ENCODE measurements around the gene BBIP1. TPM values are rescaled to one million over a fixed set of nuclear protein-coding genes. Genes with fewer than 3 reads are reported as not detected.
"Not testable (repeated sequence)": the region's sequence is repeated elsewhere in the genome, so short reads cannot be mapped to it uniquely, and the experiment has no call there.

BBIP1 gene
- total RNA-seq, 1 donor = 33.0 TPM

- Histone ChIP-seq H3K4me1 (ENCODE audit: insufficient read depth, low read length) (peaks cover 9% of the 10 kb centered on the region), H3K9me3 (ENCODE audit: low read depth, low read length) (no peaks in the 10 kb centered on the region), H3K4me3 (ENCODE audit: low read length) (no peak overlapping the region), H3K27me3 (ENCODE audit: insufficient read depth, low read length) (no peaks in the 10 kb centered on the region)
These were observed 25.9 kb upstream of the BBIP1 start for GRCh38 chr10:110944792-110945396.

GRCh38 chr10:110939419-110939818 lies 20.4 kb upstream of the BBIP1 start:
- Histone ChIP-seq H3K9me3 (ENCODE audit: low read depth, low read length) (no peaks in the 10 kb centered on the region), H3K27me3 (ENCODE audit: insufficient read depth, low read length) (no peaks in the 10 kb centered on the region), H3K4me1 (ENCODE audit: insufficient read depth, low read length) (no peaks in the 10 kb centered on the region), H3K4me3 (ENCODE audit: low read length) (no peak overlapping the region)

GRCh38 chr10:110936757-110937156 lies 17.8 kb upstream of the BBIP1 start:
- no peaks in the 10 kb centered on the region for H3K4me1 ChIP-seq (ENCODE audit: insufficient read depth, low read length)
- H3K27me3 ChIP-seq (ENCODE audit: insufficient read depth, low read length) = no peaks in the 10 kb centered on the region
- H3K4me3 ChIP-seq (ENCODE audit: low read length) = no peak overlapping the region
- H3K9me3 ChIP-seq (ENCODE audit: low read depth, low read length) = no peaks in the 10 kb centered on the region

- H3K4me1 ChIP-seq (ENCODE audit: insufficient read depth, low read length) = peaks cover 12% of the 10 kb centered on the region
- H3K9me3 ChIP-seq (ENCODE audit: low read depth, low read length) = no peaks in the 10 kb centered on the region
- no peak overlapping the region for H3K4me3 ChIP-seq (ENCODE audit: low read length)
- H3K27me3 ChIP-seq (ENCODE audit: insufficient read depth, low read length) = no peaks in the 10 kb centered on the region
These were observed 13.7 kb upstream of the BBIP1 start for GRCh38 chr10:110932505-110933180.

DNA sequence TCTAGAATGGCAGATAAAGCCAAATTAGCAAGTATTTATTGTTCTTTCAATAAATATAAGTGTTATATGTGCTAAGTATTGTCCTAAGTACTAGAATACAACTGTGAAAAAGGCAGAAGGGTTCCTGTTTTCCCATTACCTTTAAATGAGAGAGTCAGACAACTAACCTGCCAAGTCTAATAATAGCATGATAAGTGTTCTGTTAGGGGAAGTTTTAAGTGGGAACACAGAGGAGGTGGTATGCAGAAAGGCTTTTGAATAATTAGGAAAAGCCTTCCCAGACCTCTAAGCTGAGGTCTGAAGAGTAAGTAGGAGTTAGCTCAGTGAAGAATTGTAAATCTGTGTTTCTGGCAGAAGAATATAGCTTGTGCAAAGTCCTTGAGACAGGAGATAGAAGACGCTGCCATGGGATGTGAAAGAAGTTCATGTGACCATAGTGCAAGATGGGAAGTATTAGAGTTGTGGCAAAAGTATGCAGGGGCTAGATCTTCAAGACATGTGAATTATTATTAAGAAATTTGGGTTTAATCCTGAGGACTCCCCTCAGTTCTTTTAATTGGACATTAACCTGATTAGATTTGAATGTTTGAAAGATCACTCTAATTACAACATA lies 12.9 kb upstream of the BBIP1 start:
- Histone ChIP-seq H3K4me3 (ENCODE audit: low read length) (no peak overlapping the region), H3K4me1 (ENCODE audit: insufficient read depth, low read length) (peaks cover 12% of the 10 kb centered on the region), H3K9me3 (ENCODE audit: low read depth, low read length) (no peaks in the 10 kb centered on the region), H3K27me3 (ENCODE audit: insufficient read depth, low read length) (no peaks in the 10 kb centered on the region)

- peaks cover 23% of the 10 kb centered on the region for H3K4me1 ChIP-seq (ENCODE audit: insufficient read depth, low read length)
- no peak overlapping the region for H3K4me3 ChIP-seq (ENCODE audit: low read length)
- no peaks in the 10 kb centered on the region for H3K27me3 ChIP-seq (ENCODE audit: insufficient read depth, low read length)
- no peaks in the 10 kb centered on the region for H3K9me3 ChIP-seq (ENCODE audit: low read depth, low read length)
These were observed 8.5 kb upstream of the BBIP1 start for GRCh38 chr10:110927461-110927860.

- no peaks in the 10 kb centered on the region for H3K9me3 ChIP-seq (ENCODE audit: low read depth, low read length)
- peaks cover 19% of the 10 kb centered on the region for H3K4me1 ChIP-seq (ENCODE audit: insufficient read depth, low read length)
- H3K27me3 ChIP-seq (ENCODE audit: insufficient read depth, low read length) = no peaks in the 10 kb centered on the region
- H3K4me3 ChIP-seq (ENCODE audit: low read length) = no peak overlapping the region
These were observed 5.0 kb upstream of the BBIP1 start for GRCh38 chr10:110923856-110924493.

DNA sequence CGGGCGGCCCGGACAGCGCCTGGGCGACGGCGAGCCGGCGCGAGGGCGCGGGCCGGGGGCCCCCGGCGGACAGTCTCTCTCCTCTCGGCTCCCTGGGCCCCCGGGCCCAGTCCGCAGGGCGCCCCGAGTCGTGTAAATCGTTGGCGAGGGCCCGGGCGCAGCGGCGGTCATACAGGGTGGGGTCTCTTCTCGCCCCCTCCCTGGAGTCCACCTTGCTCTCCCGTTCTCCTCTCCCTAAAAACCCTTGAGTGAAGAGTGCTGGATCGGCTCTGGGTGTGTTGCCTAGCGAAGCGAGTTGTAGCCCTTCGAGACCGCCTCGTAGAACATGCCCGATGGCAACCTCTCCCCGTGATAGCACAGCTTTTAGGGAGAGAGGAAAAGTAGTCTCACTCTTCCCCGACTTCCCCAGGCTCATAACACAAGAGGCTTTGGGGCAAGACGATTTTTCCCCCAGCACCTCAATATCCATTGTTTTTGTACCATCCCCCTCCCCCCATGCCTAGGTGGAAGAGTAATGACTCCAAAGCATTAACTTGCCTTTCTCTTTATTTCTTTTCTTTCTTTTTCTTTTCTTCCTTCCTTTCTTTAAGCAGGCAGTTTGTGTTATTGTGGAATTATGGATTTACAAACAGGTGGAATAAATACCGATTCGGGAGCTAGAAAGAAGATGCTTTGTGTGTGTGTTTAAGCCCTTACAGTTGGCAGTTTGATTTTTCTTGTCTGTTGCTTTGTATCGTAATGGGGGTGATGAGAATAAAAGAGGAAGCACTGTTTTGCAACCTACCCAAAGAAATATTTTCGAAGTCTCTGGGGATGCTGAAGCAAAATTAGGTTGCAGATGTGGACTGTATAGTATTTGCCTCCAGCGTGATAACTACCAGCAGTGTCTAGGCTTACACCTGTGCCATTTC lies 1.2 kb upstream of the BBIP1 start:
- peak overlapping the region; percentile 80 for H3K4me3 ChIP-seq (ENCODE audit: low read length)
- H3K9me3 ChIP-seq (ENCODE audit: low read depth, low read length) = no peaks in the 10 kb centered on the region
- H3K27me3 ChIP-seq (ENCODE audit: insufficient read depth, low read length) = no peaks in the 10 kb centered on the region
- H3K4me1 ChIP-seq (ENCODE audit: insufficient read depth, low read length) = peaks cover 16% of the 10 kb centered on the region

DNA sequence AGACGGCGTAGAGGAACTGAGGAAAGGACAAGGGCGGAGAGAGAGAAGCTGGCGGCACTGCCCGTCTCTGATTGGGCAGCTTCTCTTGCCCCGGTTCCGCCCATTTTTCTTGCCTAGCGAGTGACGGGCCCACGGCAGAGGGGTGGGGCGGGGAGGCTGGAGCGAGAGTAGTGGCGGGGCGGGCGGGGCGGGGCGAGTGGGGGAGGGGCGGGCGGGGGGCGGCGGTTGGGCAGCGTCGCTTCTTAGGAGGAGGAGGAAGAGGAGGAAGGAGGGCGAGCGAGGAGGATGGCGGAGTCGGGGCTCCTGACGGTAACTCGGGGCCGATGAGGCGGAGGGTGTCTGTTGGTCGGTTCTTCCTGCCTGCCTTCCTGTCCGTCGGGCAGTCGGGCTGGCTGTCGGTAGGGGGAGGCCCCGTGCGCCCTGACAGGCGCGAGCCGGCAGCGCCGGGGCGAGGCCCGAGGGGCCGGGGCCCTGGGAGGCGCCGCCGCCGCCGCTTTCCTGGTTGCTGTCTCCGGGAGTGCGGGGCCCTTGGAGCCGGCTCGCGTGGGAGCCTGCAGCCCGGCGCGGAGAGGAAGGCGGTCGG lies 460 bp upstream of the BBIP1 start, which contains the start of gene SHOC2:
Gene SHOC2, plus strand, starts transcription at position 256 of the 583 bp plus-strand sequence. CDS start 44,755 bp downstream, outside the sequence.
- Histone ChIP-seq H3K4me1 (ENCODE audit: insufficient read depth, low read length) (peaks cover 12% of the 10 kb centered on the region), H3K9me3 (ENCODE audit: low read depth, low read length) (no peaks in the 10 kb centered on the region), H3K27me3 (ENCODE audit: insufficient read depth, low read length) (no peaks in the 10 kb centered on the region), H3K4me3 (ENCODE audit: low read length) (peak within 1 kb of the TSS; percentile 99)

GRCh38 chr10:110918269-110918642 lies 724 bp downstream of the BBIP1 start:
- Histone ChIP-seq H3K27me3 (ENCODE audit: insufficient read depth, low read length) (no peaks in the 10 kb centered on the region), H3K9me3 (ENCODE audit: low read depth, low read length) (no peaks in the 10 kb centered on the region), H3K4me3 (ENCODE audit: low read length) (peak overlapping the region; percentile 99), H3K4me1 (ENCODE audit: insufficient read depth, low read length) (peaks cover 10% of the 10 kb centered on the region)

GRCh38 chr10:110916554-110917346 lies 2.2 kb downstream of the BBIP1 start:
- peaks cover 10% of the 10 kb centered on the region for H3K4me1 ChIP-seq (ENCODE audit: insufficient read depth, low read length)
- no peaks in the 10 kb centered on the region for H3K27me3 ChIP-seq (ENCODE audit: insufficient read depth, low read length)
- no peak overlapping the region for H3K4me3 ChIP-seq (ENCODE audit: low read length)
- no peaks in the 10 kb centered on the region for H3K9me3 ChIP-seq (ENCODE audit: low read depth, low read length)

GRCh38 chr10:110915600-110915999 lies 3.4 kb downstream of the BBIP1 start:
- not testable (repeated sequence) for H3K27me3 ChIP-seq (ENCODE audit: insufficient read depth, low read length); H3K9me3 ChIP-seq (ENCODE audit: low read depth, low read length); H3K4me3 ChIP-seq (ENCODE audit: low read length); H3K4me1 ChIP-seq (ENCODE audit: insufficient read depth, low read length)

- H3K27me3 ChIP-seq (ENCODE audit: insufficient read depth, low read length) = no peaks in the 10 kb centered on the region
- no peak overlapping the region for H3K4me3 ChIP-seq (ENCODE audit: low read length)
- no peaks in the 10 kb centered on the region for H3K9me3 ChIP-seq (ENCODE audit: low read depth, low read length)
- H3K4me1 ChIP-seq (ENCODE audit: insufficient read depth, low read length) = peaks cover 10% of the 10 kb centered on the region
These were observed 3.9 kb downstream of the BBIP1 start for GRCh38 chr10:110915035-110915434.

GRCh38 chr10:110914431-110914830 lies 4.5 kb downstream of the BBIP1 start:
- no peak overlapping the region for H3K4me3 ChIP-seq (ENCODE audit: low read length)
- H3K4me1 ChIP-seq (ENCODE audit: insufficient read depth, low read length) = peaks cover 10% of the 10 kb centered on the region
- no peaks in the 10 kb centered on the region for H3K27me3 ChIP-seq (ENCODE audit: insufficient read depth, low read length)
- H3K9me3 ChIP-seq (ENCODE audit: low read depth, low read length) = no peaks in the 10 kb centered on the region

All from mononuclear cell (primary cell).